ENCODE data around the gene C1orf232. TPM values are rescaled to one million over a fixed set of nuclear protein-coding genes. Genes with fewer than 3 reads are reported as not detected.
A peak's percentile ranks its signal among the peaks of the same experiment; 100 is the strongest.

The C1orf232 gene
- polyA plus RNA-seq, 3 donors: not detected

- Histone ChIP-seq H3K4me3 (replicated peaks in 1 of 3; ENCODE audit: low read depth in 2 of 3, low read length in 3 of 3) (no peak overlapping the region), H3K4me1 (ENCODE audit: control insufficient read depth in 1 of 2, insufficient read depth in 2 of 2, low read length in 2 of 2) (no peaks in the 10 kb centered on the region), H3K36me3 (replicated peaks in 1 of 2; ENCODE audit: control insufficient read depth in 1 of 2, insufficient read depth in 2 of 2, low read length in 2 of 2) (no peaks in the 10 kb centered on the region), H3K9me3 (replicated peaks in 1 of 2; ENCODE audit: control insufficient read depth in 1 of 2, insufficient read depth in 1 of 2, low read length in 2 of 2) (no peaks in the 10 kb centered on the region), H3K27ac (ENCODE audit: low read depth in 1 of 2, low read length in 2 of 2) (no peak overlapping the region), H3K79me2 (ENCODE audit: insufficient read depth, low read length) (no peaks in the 10 kb centered on the region), H3K27me3 (ENCODE audit: control insufficient read depth in 2 of 2, insufficient read depth in 2 of 2, low read length in 2 of 2) (no peaks in the 10 kb centered on the region), H3K4me2 (replicated peaks; ENCODE audit: extremely low read depth, low read length, poor library complexity, severe bottlenecking) (no peak overlapping the region), H4K20me1 (ENCODE audit: insufficient read depth, low read length) (no peaks in the 10 kb centered on the region), H3K9ac (ENCODE audit: insufficient read depth, low read length, poor library complexity, severe bottlenecking) (no peak overlapping the region), H2AFZ (ENCODE audit: insufficient read depth, low read depth, low read length, poor library complexity, severe bottlenecking) (no peak overlapping the region)
- H3K4me3 Mint-ChIP-seq: no peak overlapping the region
- H3K4me1 Mint-ChIP-seq: no peaks in the 10 kb centered on the region
- TF ChIP-seq, protein P1, sequence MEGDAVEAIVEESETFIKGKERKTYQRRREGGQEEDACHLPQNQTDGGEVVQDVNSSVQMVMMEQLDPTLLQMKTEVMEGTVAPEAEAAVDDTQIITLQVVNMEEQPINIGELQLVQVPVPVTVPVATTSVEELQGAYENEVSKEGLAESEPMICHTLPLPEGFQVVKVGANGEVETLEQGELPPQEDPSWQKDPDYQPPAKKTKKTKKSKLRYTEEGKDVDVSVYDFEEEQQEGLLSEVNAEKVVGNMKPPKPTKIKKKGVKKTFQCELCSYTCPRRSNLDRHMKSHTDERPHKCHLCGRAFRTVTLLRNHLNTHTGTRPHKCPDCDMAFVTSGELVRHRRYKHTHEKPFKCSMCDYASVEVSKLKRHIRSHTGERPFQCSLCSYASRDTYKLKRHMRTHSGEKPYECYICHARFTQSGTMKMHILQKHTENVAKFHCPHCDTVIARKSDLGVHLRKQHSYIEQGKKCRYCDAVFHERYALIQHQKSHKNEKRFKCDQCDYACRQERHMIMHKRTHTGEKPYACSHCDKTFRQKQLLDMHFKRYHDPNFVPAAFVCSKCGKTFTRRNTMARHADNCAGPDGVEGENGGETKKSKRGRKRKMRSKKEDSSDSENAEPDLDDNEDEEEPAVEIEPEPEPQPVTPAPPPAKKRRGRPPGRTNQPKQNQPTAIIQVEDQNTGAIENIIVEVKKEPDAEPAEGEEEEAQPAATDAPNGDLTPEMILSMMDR (IDR thresholded peaks at IDR 0.05): no peak
- WGBS (ENCODE audit: insufficient coverage): 89% methylated on average over 4 of the region's 5 CpGs
- peaks cover 2 to 7% (median 2%) of the 10 kb centered on the region in 3 donors for H3K27me3 Mint-ChIP-seq (ENCODE audit: low read depth in 3 of 3)
- no peaks in the 10 kb centered on the region for H3K9me3 Mint-ChIP-seq
- intact Hi-C loops (cut with micrococcal nuclease): no loop called here
- H3K27ac Mint-ChIP-seq: no peak overlapping the region
- H3K36me3 Mint-ChIP-seq: no peaks in the 10 kb centered on the region
- no peak for DNase-seq
Measured at GRCh38 chr1:26210147-26210870, 41.5 kb upstream of the C1orf232 start.

DNA sequence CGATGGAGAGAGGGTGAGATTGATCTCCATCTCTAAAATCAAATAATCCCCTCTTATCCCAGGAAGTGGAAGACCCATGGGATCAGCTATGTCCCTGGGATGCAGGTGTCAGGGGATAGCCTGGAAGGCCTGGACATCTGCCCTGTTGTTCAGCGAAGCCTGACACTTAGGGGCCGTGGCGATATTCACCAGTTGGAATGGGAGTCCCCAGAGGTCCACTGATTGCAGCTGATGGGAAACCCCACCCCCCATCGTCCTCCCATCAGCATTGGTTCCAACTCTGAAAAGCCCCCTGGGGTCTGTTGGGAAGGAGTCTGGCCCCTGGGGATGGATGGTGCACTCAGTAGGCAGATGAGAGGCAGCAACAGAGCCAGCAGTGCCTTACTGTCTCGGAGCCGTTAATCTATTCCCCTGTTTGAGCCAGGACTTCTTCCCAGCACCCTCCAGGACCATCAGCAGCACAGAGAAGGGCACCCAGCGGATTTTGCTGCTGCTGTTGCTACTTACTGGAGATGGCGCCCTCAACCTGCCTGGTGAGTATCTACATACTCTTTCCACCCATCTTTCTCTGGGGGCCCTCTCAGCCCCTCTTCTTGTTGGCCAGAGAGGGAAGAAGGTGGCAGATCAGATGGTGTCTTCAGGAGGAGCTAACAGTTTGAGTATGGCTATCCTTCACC lies 35.0 kb upstream of the C1orf232 start:
- TF ChIP-seq, protein P1 (IDR thresholded peaks at IDR 0.05): no peak
- H3K4me2 ChIP-seq (replicated peaks; ENCODE audit: extremely low read depth, low read length, poor library complexity, severe bottlenecking): no peak overlapping the region
- no peaks in the 10 kb centered on the region for H3K9me3 ChIP-seq (replicated peaks in 1 of 2; ENCODE audit: control insufficient read depth in 1 of 2, insufficient read depth in 1 of 2, low read length in 2 of 2)
- H3K4me1 Mint-ChIP-seq: peaks cover 13% of the 10 kb centered on the region
- H3K36me3 ChIP-seq (replicated peaks in 1 of 2; ENCODE audit: control insufficient read depth in 1 of 2, insufficient read depth in 2 of 2, low read length in 2 of 2): no peaks in the 10 kb centered on the region
- no peak overlapping the region for H3K27ac Mint-ChIP-seq
- 96% methylated on average over 3 of the region's 9 CpGs for WGBS (ENCODE audit: insufficient coverage)
- H3K27me3 ChIP-seq (ENCODE audit: control insufficient read depth in 2 of 2, insufficient read depth in 2 of 2, low read length in 2 of 2): no peaks in the 10 kb centered on the region
- no peaks in the 10 kb centered on the region for H3K79me2 ChIP-seq (ENCODE audit: insufficient read depth, low read length)
- intact Hi-C loops (cut with micrococcal nuclease): no loop called here
- H3K4me1 ChIP-seq (ENCODE audit: control insufficient read depth in 1 of 2, insufficient read depth in 2 of 2, low read length in 2 of 2): no peaks in the 10 kb centered on the region
- no peaks in the 10 kb centered on the region for H4K20me1 ChIP-seq (ENCODE audit: insufficient read depth, low read length)
- no peak overlapping the region for H3K4me3 ChIP-seq (replicated peaks in 1 of 3; ENCODE audit: low read depth in 2 of 3, low read length in 3 of 3)
- no peaks in the 10 kb centered on the region for H3K9me3 Mint-ChIP-seq
- peaks cover 10 to 12% (median 12%) of the 10 kb centered on the region in 3 donors for H3K27me3 Mint-ChIP-seq (ENCODE audit: low read depth in 3 of 3)
- H3K4me3 Mint-ChIP-seq: no peak overlapping the region
- H3K36me3 Mint-ChIP-seq: no peaks in the 10 kb centered on the region
- H2AFZ ChIP-seq (ENCODE audit: insufficient read depth, low read depth, low read length, poor library complexity, severe bottlenecking): no peak overlapping the region
- peak in 1 of 3 donors; percentile 18 for DNase-seq
- no peak overlapping the region for H3K27ac ChIP-seq (ENCODE audit: low read depth in 1 of 2, low read length in 2 of 2)
- H3K9ac ChIP-seq (ENCODE audit: insufficient read depth, low read length, poor library complexity, severe bottlenecking): no peak overlapping the region
